NCI-H748 (cell line): Measurements from ENCODE around the gene MTF1.

Experiments
- DNase-seq: peaks from one replicate; lab custom pipeline; 2025; ENCODE audit not compliant: unreplicated experiment; lab: John Stamatoyannopoulos, UW

Gene MTF1

DNA sequence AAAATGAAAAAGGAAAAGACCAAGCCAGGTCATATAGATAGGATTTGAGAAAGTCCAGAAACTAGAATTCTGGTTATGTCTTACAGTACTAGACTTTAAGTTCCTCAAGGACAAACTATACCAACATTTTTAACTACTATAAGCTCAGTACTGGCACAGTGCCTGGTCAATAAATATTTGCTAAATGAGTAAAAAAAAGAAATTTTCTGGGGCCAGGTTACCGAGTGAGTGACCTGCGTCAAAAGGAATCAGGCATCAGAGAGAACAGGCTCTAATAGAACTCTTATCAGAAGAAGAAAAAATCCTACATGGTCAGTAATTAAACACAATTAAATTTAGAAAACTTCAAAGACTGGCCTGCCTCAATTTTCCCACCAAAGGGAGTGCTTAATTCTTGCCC is 27.6 kb downstream of the MTF1 start:
- no peak for DNase-seq

DNA sequence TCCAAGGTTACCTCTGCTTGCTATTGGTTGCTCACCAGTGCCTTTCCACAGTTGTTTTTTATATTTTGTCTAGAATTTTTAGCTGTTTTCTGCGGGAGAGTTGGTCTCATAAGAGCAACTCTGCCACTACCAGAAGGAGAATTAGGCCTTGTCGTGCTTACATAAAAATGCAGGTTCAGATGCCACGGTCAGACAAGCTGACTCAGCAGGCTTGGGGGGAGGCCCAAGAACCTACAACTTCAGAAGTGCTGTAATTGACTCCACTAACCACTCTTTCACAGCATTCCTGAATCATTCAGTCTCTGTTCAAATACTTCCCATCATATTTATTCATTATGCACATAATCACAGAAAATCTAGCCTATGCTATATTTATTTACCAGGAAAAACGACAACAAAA is 28.3 kb downstream of the MTF1 start:
- no peak for DNase-seq

- no peak for DNase-seq
These were observed 30.9 kb downstream of the MTF1 start for GRCh38 chr1:37828410-37829074.

- DNase-seq = no peak
These were observed 33.9 kb downstream of the MTF1 start for GRCh38 chr1:37825506-37825905.

DNA sequence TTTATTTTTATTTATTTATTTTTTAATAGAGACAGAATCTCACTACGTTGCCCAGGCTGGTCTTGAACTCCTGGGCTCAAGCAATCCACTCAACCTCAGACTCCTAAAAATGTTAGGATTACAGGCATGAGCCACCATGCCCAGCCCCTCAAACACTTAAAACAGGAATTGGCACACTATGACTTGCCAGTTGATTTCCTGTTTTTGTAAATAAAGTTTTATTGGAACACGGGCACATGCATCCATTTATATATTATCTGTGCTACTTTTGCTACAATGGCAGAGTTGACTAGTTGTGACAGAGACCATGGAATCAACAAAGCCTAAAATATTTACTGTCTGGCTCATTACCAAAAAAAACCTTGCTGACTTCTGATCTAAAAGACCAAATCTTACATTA is 35.4 kb downstream of the MTF1 start:
- no peak for DNase-seq

DNA sequence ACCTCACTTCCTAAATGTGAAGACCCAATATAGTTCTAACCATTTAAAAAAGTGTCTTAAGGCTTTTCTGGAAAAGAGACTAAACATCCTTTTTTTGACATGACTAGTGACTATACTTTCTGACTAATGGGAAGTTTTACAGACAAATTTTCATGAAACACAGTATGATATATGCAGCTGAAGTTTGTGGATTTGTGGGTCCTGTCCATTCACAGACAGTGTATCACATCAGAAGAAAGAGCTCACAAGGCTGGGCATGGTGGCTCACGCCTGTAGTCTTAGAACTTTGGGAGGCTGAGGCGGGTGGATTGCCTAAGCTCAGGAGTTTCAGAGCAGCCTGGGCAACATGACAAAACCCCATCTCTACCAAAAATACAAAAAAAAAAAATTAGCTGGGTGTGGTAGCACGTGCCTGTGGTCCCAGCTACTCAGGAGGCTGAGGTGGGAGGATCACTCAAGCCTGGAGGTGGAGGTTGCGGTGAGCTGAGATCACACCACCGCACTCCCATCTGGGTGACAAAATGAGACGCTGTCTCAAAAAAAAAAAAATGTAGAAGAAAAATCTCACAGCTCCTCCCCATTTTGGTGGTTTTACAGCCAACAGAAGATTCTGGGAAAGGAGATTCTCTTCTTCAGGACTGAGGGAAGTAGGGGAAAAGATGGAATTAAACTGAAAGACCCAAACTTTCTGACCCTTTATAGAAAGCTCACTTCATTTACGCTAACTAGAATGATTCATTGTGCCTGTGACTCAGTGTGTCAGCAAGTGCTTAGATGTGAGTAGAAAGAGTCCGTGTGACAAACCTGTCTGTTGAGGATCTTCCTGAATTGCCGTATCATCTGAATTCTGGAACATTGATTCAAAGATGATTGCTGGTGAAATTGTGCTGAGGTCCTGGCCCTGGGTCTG is 36.2 kb downstream of the MTF1 start:
- no peak for DNase-seq

- no peak for DNase-seq
These were observed 37.9 kb downstream of the MTF1 start for GRCh38 chr1:37821481-37821880.

DNA sequence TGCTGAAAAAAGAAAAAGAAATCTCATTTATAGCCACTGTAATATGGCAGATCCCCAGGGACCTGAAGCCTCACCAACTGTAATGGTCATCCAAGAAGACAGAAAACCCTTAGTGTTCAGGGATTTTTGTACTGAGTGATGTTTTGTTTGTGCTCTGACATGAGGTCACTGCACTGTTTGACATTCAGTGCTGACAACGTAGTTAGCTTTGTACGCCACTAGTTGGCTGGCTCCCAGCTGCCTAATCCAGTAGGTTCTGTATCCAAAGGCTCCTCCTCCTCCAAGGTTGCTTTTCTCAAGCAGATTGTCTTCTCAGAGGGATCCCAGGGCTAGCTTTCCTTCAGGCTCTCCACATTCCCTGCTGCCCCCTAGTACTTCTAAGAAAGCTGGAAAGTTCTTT is 41.9 kb downstream of the MTF1 start:
- no peak for DNase-seq

- no peak for DNase-seq
These were observed 45.1 kb downstream of the MTF1 start for GRCh38 chr1:37814252-37814651.

DNA sequence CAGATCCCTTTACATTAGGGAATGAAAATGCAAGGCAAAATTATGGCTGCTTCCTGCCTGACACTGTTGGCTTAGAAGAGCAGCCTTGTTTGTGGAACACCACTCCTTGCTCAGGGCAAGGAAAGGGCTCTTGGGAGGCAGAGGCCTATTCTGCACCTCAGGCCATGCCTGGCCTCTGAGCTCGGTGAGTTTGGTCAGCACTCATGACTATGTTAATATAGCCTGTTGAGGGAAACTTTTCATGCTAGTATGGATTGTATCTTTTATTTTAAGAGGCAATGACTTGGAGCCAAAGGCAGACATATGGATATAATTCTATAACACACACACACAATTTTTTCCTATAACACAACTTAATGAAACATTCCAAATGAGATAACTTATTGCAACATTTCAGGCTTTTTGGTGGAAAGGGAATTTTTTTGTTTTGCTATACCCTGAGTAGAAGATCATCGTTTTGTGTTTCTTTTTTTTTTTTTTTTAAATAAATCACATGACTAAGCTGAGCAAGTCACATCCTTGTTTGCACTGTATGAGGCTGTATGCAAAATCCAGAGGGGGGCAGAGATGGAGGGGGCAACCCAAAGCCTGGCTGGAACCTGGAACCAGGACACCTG is 45.8 kb downstream of the MTF1 start:
- DNase-seq = no peak

DNA sequence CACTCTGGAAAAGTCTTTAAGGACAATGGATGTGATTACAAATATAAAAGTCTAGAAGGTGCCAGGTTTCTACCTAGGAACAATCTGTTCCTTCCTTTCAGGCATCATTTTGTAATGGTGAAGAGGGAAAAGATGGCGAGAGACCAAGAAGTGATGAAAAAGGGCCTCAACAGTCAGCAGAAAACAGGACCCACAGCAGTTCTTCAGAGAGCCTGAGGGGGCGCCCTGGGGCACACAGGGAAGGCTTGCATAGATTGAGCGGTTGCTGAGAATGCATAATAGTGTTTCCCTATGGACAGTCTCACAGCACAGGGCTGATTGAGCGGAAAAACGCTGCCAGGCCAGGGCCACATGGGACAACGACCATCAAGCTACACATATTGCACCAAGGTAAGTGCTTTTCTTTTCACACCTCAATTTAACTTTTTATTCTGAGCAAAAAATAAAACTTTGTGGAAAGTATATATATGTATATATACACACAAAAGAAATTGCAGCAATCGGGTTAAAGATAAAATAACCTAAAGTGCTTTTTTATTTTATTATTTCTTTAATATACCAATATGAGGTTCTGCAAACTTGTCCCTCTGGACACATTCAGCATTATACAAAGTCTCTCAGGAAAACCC is 48.3 kb downstream of the MTF1 start:
- DNase-seq = peak; percentile 64

DNA sequence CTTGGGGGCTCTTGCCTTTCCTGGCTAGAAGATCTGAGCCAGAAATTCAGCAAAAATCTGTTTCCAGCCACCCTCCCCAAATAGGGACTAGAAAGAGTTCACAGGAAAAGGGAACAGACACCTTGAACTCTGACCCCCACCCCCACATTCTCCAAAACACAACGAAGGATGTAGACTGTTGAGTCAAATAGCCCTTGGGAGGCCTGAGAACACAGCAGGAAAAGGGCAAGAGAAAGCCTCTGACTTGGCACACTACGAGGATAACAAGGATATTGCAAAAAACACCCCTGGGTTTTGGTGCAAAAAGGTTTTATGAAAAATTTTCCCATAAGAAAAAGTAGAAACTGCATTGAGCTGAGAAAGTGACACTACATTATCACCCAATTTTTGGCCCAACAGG is 49.5 kb downstream of the MTF1 start:
- no peak for DNase-seq

DNA sequence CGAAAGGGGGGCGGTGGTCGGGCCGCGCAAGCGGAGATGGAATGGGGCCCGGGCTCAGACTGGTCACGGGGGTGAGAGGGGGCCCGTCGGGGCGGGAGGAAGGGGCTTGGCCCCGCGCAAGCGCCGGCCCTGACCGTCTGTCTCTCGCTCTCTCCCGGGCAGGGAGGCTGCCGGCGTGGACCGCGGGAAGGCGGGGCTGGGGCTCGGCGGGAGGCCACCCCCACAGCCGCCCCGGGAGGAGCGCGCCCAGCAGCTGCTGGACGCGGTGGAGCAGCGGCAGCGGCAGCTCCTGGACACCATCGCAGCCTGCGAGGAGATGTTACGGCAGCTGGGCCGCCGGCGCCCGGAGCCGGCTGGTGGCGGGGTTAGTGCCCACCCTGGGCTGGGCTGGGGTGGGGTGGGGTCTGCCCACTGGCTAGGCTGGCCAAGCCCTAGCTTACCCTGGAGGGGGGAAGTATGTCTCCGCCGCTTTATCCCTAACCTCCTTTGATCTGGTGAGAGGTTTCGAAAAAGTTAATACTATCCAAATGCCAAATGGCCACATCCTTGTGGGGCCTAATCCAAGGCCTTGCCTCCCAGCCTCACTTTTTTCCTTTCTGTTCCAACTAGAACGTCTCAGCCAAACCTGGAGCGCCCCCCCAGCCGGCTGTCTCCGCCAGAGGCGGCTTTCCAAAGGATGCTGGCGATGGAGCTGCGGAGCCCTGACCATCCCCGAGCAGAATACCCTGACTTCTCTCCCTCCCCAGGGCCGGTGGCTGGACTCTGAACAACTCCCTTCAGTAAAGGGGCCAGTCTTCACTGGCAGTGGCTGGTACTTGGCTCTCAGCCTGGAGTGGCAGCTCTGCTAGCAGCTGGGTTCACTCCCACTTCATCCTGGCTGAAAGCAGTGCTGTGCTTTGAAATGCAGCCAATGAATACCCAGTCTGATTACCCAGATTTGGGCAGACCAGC is 50.7 kb downstream of the MTF1 start:
- DNase-seq = peak; percentile 76

GRCh38 chr1:37807555-37808368 is 51.6 kb downstream of the MTF1 start, which contains the start of the genes C1orf122 and YRDC:
C1orf122 (plus strand) TSS chr1:37807790; CDS start chr1:37808405, 615 bp downstream.
YRDC (minus strand) TSS chr1:37808208; CDS start chr1:37808180, 28 bp downstream.
- peak; percentile 91 for DNase-seq

DNA sequence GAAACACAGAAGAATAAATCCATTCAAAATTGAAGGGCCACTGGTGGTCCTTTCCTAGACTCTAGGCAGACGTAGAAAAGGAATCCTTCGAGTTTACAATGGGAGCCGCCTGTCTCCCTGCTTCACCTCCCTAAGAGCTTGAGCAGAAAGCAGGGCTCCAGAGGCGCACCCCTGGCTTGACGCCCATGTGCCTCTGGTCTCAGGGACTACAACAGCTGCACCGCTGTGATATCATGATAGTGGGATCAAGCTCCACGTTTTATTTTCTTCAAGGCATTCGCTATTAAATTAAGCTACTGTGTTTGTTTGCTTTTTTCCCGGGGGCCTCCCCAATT is 52.2 kb downstream of the MTF1 start:
- DNase-seq = no peak

DNA sequence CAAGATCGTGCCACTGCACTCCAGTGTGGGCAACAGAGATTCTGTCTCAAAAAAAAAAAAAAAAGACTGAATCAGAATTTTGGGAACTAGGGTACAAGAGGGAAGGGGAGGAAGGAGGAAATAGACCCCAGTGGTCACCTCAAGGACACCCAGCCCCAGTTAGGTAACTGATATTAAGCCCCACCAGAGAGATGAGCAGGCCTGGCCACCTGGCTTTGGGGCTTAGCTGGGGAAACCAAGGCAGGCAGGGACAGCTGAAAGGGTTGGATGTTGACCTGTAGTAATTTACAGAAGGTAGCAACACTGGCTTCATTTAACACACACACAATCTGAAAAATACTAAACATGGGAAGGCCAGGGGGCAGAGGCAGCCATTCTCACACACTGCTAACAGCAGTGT is 57.0 kb downstream of the MTF1 start:
- no peak for DNase-seq

DNA sequence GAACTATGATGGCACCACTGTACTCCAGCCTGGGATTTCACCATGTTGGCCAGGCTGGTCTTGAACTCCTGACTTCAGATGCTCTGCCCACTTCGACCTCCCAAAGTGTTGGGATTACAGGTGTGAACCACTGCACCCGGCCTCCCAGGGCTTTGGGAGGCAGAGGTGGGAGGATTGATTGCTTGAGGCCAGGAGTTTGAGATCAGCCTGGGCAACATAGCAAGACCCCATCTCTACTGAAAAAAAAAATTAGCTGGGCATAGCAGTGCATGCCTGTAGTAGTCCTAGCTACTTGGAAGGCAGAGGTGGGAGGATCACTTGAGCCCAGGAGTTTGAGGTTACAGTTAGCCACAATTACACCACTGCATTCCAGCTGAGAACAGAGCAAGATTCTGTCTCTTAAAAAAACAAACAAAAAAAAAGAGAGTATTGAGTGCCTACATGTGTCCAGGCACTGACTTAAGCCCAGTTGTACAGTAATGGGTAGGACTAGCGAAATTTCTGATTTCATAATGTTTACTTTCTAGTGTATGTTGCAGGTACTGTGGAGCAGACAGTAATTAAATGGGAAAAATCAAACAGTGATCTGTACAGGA is 61.5 kb downstream of the MTF1 start:
- no peak for DNase-seq

DNA sequence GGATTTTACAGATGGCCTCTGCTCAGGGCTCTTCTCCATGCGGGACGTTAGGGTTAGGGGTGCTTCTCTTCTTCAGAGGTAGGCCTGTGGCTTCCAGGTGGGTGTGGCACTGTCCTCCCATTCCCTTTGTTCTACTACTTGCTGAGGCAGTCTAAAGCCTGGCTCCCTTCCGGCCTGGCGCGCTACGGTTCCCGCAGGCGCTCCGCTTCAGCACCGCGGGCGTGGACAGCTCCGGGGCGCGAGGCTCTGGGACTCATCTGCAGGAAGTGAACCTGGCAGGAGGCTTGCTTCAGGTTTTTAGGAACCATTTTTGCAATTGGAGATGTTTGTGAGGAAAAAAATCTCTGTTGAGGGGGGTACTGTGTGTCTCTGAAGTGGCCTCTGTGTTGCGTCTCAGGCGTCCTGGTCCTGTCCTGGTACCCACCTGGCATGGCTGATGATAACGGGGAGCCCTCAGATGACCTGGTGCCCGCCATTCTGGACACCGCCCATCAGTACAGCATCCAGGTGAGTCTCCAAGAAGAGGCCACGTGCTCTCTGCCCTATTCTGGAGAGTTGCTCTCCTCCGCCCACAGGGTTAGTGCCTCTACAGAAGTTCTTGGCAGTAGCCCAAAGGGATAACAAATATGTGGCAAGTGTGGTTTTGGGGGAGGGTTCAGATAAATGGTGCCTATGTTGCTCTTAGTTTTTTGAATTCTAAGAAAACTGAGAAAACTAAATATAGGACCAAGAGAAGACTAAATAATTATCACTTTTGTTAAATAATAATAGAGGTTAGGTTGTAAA is 63.9 kb downstream of the MTF1 start:
- peak; percentile 69 for DNase-seq
